ENCODE results near the gene GLRX3.

Gene GLRX3

DNA sequence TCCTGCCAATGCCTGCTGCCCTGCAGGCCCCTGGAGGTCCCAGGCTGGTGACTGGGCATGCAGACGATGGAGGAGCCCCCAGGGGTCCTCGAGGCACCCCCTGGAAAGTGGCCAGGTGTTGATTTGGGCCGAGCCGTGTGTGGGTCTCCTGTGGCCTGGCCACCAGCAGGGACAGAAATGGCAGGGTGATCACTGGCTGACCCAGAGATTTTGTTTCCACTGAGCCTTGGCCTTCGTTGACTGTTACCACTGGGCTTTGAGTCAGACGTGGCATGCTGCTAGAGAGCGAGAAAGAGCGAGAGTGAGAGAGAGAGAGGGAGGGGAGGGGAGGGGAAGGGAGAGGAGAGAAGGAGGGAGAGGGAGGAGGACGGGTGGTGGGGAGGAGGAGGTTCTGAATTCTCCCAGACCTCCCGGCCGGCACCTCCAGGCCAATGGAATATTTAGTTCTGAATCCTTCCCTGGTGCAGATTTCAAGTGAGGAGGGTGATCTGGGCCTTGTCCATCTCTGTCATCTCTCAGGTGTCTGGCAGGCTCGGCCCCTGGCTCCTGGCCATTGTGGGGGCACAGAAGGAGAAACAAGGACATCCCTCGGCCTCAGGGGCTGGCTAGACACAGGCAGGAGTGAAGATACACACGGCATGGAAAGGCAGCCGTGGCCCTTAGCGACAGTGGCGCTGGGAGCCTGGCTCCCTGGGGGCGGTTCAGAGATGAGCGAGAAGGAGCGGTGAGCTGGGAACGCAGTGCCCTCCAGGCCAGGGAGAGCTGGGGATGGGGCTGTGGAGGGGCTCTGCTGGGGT is 58.2 kb downstream of the GLRX3 start:
- H3K4me3 ChIP-seq (ENCODE audit: low read depth, low read length), result no peak overlapping the region
- TF ChIP-seq, protein P1, sequence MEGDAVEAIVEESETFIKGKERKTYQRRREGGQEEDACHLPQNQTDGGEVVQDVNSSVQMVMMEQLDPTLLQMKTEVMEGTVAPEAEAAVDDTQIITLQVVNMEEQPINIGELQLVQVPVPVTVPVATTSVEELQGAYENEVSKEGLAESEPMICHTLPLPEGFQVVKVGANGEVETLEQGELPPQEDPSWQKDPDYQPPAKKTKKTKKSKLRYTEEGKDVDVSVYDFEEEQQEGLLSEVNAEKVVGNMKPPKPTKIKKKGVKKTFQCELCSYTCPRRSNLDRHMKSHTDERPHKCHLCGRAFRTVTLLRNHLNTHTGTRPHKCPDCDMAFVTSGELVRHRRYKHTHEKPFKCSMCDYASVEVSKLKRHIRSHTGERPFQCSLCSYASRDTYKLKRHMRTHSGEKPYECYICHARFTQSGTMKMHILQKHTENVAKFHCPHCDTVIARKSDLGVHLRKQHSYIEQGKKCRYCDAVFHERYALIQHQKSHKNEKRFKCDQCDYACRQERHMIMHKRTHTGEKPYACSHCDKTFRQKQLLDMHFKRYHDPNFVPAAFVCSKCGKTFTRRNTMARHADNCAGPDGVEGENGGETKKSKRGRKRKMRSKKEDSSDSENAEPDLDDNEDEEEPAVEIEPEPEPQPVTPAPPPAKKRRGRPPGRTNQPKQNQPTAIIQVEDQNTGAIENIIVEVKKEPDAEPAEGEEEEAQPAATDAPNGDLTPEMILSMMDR (IDR thresholded peaks at IDR 0.05; ENCODE audit: low read depth, low read length), result no peak

DNA sequence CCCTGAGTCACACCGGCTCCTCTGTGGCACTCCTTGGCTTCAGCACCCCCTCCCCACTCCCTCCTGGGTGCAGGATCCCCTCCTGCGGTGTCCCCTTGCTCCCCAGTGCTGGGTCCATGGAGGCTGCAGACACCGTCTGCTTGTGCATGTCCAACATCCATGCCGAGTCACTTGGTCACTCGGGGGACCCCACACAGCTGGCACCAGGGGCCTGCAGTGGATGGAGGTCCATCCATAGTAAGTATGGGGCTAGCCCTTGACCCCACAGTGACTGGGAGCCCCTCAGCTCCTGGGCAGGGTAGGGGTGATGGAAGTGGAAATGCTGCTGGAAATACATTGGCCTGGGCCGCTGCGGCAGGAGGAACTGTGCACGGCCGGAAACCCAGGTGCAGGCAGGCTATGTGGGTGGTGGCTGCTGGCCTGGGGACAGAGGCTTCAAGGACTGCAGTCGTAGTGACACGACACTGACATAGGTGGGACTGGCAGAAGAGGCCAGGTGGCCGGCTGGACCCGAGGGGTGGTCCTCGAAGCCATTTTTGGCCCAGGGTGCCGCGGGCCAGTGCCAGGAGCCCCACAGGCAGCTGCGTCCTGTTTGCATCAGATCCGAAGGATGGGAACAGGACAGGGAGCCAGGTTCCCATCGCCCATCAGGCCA is 58.9 kb downstream of the GLRX3 start:
- TF ChIP-seq, protein P1 (IDR thresholded peaks at IDR 0.05; ENCODE audit: low read depth, low read length), result no peak
- H3K4me3 ChIP-seq (ENCODE audit: low read depth, low read length), result no peak overlapping the region

DNA sequence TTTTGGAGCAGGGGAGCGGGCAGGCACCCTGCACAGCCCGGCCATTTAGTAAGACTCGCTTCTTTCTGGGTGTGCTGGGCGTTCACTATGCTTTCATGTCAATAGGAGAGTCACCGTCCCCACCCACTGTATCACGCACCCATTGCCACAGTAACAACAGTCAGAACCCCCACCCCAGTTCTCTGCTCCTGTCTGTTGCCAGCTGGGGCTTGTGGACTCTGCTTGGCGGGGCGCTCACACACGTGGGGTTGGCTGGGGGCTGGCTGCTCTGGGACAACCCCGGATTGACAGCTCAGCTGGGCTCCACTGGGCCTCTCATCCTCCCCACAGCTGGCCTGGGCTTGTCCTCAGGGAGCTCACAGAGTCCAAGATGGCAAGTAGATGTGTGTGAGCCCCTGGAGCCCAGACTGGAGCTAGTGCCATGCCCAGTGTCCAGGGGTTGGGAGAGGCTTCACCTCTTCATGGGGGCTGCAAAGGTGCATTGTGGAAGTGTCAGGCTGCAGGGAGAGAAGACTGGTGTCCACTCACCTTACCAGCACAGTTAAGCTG is 59.6 kb downstream of the GLRX3 start:
- TF ChIP-seq, protein P1 (IDR thresholded peaks at IDR 0.05; ENCODE audit: low read depth, low read length), result no peak
- H3K4me3 ChIP-seq (ENCODE audit: low read depth, low read length), result no peak overlapping the region

DNA sequence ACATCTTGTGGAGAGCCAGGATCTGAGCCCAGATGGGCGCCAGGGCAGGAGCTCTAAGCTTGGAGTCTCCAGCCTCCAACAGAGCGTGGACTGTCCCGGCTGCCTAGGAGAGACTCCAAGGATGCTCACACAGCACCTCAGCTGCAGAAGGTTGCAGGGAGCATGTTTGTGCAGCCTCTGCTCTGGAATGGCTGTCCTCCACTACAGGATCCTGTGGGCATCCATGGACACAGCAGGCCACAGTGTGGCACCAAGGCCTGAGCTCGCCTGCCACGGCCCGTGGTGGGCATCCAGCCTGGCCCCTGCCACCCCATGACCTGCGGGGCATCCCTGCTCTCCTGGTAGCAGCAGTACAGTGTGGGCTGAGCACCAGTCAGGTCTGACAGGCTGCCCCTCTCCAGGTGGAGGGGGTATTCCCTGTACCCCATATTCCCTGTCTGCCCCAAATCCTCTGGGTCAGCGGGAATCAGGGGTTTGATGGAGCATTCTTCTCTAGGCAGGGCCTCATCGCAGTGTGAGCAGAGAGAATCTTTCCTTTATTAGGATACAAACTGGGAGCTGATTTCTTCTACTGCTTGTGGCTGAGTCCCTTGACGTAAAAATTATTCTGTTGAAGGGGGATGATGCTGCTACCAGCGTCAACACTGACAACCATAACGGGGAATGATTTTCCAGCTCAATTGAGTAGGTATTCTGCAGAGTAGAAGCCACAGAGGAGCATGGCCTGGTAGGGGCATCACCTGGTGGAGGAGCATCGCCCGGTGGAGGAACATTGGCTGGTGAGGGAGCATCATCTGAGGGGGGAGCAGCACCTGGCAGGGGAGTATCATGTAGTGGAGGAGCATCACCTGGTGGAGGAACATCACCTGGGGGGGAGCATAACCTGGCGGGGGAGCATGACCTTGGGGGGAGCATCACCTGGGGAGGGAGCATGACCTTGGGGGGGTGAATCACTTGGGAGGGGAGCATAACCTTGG is 60.6 kb downstream of the GLRX3 start:
- TF ChIP-seq, protein P1 (IDR thresholded peaks at IDR 0.05; ENCODE audit: low read depth, low read length), result no peak
- H3K4me3 ChIP-seq (ENCODE audit: low read depth, low read length), result no peak overlapping the region

DNA sequence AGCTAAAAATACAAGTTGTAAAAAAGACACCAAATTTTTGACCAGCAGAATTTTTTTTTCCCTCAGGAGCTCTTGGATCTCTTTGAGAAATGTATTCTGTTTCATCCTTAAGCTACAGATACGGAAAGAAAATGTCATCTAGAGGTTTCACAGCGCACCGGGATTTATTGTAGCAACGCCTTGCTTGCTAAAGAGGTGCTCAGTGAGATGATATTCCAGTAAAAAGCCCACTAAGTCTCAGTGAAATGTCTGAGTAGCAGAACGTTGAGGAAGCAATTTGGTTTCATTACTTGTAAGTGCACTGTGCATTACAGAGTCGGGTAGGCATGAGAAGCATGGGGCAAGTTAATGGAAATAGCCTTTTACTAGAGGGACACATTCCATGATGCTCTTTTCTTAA is 62.5 kb downstream of the GLRX3 start:
- TF ChIP-seq, protein P1 (IDR thresholded peaks at IDR 0.05; ENCODE audit: low read depth, low read length), result no peak
- no peak overlapping the region for H3K4me3 ChIP-seq (ENCODE audit: low read depth, low read length)

DNA sequence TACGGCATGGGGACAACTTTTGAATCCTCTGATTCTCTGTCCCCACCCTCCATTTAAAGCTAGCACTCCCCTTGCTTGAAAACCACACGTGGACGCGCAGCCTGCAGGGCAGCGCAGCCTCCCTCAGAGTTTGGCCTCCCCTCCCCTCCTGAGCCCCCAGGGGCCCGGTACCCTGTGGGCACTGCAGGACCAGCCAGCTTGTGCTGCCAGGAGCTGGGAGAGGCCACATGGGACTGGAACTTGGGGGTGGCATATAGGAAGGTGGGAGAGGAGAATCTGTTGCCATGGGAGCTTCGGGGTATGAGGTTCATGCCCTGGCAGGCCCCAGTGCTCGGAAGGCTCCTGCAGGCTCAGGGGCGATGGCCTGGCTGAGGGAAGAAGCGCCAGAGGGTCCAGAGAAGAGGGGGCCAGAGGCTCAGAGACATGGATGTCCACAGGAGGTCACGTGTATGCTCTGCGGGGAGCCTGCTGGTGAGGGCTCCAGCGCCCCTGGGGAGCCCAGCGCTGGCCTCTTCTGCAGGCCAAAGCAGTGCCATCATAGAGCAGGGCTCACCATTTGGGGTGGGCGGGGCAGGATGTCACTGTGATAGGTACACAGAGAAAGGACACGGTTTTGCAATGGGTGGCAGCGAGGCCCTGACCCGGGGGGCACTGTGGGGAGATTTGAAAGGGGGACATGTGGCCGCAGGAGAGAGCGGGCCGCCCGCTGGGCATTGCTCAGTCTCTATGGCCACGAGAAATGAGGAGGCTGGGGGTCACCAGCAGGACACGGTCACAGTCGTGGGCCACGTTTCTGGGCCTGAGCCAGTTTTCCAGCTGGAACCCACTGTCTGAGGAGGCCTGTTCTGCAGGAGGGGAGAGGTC is 64.2 kb downstream of the GLRX3 start:
- no peak overlapping the region for H3K4me3 ChIP-seq (ENCODE audit: low read depth, low read length)
- TF ChIP-seq, protein P1 (IDR thresholded peaks at IDR 0.05; ENCODE audit: low read depth, low read length), result no peak
